Liver (tissue), 3 donors: ENCODE data around the gene HOXC11.

Experiments
- EGR1 ChIP-seq, 2 donors: IDR thresholded peaks; 2 replicates each; pipeline ENCODE4 v1.6.1; 2016 to 2018; ENCODE audit warnings: antibody characterized with exemption in 2 of 2, low read depth in 2 of 2
- FOXA2 ChIP-seq: IDR thresholded peaks from 2 replicates; pipeline ENCODE4 v1.6.1; 2016; ENCODE audit warnings: antibody characterized with exemption
- RAD21 ChIP-seq, 2 donors: IDR thresholded peaks; 2 replicates each; pipeline ENCODE4 v1.6.1; 2016; ENCODE audit warnings: antibody characterized with exemption in 2 of 2, mild to moderate bottlenecking in 2 of 2
- RXRA ChIP-seq, 2 donors: IDR thresholded peaks; 2 replicates each; pipeline ENCODE4 v1.6.1; 2017 to 2018; ENCODE audit warnings: antibody characterized with exemption in 2 of 2, mild to moderate bottlenecking in 1 of 2
- TAF1 ChIP-seq: conservative IDR thresholded peaks from 2 replicates; pipeline ENCODE4 v1.6.1; 2016; ENCODE audit warnings: antibody characterized with exemption, mild to moderate bottlenecking
- TF ChIP-seq, protein P1 (sequence below): fragments of 150-350 bp; IDR thresholded peaks from 2 replicates; pipeline ENCODE4 v1.5.1; 2017; ENCODE audit warnings: improper control_type of control experiment, low read depth, low read length; ENCODE audit not compliant: missing input control
- TF ChIP-seq, protein P2 (sequence below): IDR thresholded peaks from 2 replicates; pipeline ENCODE4 v1.6.1; 2016; ENCODE audit warnings: antibody characterized with exemption
- TF ChIP-seq, protein P3 (sequence below): IDR thresholded peaks from 2 replicates; pipeline ENCODE4 v1.6.1; 2016; ENCODE audit warnings: antibody characterized with exemption, mild to moderate bottlenecking
- TF ChIP-seq, protein P4 (sequence below): IDR thresholded peaks from 2 replicates; pipeline ENCODE4 v1.6.1; 2016; ENCODE audit warnings: antibody characterized with exemption
- donor health status: healthy.
- donor health status: healthy.

DNA sequence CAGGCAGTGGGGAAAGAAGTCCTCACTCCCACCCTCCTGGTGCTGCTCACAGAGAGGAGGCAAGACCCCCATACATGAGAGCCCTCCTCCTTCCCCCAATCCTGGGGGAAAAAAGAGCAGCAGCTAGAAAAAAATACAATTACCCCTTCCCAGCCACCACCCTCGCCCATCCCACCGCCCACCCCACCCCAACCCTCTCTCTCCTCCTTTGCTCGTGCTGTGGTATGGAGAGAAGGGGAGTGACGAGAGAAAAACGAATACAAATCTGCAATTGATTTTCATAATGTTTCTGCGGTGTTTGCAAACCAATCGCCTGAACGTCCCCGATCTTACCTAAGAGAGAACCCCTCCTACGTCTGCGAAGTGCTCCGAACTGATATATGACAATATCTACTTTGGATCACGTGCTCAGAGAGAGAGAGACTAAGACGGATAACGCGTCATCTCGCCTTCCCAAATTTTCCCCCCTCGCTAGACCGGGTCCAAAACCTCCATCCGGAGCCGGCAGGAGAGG, at the start of gene HOXC11:
- TF ChIP-seq, protein P1, sequence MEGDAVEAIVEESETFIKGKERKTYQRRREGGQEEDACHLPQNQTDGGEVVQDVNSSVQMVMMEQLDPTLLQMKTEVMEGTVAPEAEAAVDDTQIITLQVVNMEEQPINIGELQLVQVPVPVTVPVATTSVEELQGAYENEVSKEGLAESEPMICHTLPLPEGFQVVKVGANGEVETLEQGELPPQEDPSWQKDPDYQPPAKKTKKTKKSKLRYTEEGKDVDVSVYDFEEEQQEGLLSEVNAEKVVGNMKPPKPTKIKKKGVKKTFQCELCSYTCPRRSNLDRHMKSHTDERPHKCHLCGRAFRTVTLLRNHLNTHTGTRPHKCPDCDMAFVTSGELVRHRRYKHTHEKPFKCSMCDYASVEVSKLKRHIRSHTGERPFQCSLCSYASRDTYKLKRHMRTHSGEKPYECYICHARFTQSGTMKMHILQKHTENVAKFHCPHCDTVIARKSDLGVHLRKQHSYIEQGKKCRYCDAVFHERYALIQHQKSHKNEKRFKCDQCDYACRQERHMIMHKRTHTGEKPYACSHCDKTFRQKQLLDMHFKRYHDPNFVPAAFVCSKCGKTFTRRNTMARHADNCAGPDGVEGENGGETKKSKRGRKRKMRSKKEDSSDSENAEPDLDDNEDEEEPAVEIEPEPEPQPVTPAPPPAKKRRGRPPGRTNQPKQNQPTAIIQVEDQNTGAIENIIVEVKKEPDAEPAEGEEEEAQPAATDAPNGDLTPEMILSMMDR: no peak
- TF ChIP-seq, protein P2, sequence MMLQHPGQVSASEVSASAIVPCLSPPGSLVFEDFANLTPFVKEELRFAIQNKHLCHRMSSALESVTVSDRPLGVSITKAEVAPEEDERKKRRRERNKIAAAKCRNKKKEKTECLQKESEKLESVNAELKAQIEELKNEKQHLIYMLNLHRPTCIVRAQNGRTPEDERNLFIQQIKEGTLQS: no peak
- TF ChIP-seq, protein P3, sequence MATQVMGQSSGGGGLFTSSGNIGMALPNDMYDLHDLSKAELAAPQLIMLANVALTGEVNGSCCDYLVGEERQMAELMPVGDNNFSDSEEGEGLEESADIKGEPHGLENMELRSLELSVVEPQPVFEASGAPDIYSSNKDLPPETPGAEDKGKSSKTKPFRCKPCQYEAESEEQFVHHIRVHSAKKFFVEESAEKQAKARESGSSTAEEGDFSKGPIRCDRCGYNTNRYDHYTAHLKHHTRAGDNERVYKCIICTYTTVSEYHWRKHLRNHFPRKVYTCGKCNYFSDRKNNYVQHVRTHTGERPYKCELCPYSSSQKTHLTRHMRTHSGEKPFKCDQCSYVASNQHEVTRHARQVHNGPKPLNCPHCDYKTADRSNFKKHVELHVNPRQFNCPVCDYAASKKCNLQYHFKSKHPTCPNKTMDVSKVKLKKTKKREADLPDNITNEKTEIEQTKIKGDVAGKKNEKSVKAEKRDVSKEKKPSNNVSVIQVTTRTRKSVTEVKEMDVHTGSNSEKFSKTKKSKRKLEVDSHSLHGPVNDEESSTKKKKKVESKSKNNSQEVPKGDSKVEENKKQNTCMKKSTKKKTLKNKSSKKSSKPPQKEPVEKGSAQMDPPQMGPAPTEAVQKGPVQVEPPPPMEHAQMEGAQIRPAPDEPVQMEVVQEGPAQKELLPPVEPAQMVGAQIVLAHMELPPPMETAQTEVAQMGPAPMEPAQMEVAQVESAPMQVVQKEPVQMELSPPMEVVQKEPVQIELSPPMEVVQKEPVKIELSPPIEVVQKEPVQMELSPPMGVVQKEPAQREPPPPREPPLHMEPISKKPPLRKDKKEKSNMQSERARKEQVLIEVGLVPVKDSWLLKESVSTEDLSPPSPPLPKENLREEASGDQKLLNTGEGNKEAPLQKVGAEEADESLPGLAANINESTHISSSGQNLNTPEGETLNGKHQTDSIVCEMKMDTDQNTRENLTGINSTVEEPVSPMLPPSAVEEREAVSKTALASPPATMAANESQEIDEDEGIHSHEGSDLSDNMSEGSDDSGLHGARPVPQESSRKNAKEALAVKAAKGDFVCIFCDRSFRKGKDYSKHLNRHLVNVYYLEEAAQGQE: no peak
- TF ChIP-seq RAD21 (IDR thresholded peaks at IDR 0.05) (no peak), TAF1 (no peak), EGR1 (IDR thresholded peaks at IDR 0.05; ENCODE audit: low read depth in 2 of 2) (no peak), RXRA (IDR thresholded peaks at IDR 0.05) (no peak), FOXA2 (no peak)
- TF ChIP-seq, protein P4, sequence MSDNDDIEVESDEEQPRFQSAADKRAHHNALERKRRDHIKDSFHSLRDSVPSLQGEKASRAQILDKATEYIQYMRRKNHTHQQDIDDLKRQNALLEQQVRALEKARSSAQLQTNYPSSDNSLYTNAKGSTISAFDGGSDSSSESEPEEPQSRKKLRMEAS: no peak
